ENCODE data around the gene SULT1E1.

GRCh38 chr4:69849969-69850368 is 10.0 kb downstream of the SULT1E1 start:
- TF ChIP-seq, protein P1, sequence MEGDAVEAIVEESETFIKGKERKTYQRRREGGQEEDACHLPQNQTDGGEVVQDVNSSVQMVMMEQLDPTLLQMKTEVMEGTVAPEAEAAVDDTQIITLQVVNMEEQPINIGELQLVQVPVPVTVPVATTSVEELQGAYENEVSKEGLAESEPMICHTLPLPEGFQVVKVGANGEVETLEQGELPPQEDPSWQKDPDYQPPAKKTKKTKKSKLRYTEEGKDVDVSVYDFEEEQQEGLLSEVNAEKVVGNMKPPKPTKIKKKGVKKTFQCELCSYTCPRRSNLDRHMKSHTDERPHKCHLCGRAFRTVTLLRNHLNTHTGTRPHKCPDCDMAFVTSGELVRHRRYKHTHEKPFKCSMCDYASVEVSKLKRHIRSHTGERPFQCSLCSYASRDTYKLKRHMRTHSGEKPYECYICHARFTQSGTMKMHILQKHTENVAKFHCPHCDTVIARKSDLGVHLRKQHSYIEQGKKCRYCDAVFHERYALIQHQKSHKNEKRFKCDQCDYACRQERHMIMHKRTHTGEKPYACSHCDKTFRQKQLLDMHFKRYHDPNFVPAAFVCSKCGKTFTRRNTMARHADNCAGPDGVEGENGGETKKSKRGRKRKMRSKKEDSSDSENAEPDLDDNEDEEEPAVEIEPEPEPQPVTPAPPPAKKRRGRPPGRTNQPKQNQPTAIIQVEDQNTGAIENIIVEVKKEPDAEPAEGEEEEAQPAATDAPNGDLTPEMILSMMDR (IDR thresholded peaks at IDR 0.05) = no peak
- TF ChIP-seq POLR2A (IDR thresholded peaks at IDR 0.05) = no peak
